Measurements from ENCODE around the gene PACRG.

GRCh38 chr6:163120223-163120622, 392.4 kb downstream of the PACRG start:
- TF ChIP-seq, protein P1, sequence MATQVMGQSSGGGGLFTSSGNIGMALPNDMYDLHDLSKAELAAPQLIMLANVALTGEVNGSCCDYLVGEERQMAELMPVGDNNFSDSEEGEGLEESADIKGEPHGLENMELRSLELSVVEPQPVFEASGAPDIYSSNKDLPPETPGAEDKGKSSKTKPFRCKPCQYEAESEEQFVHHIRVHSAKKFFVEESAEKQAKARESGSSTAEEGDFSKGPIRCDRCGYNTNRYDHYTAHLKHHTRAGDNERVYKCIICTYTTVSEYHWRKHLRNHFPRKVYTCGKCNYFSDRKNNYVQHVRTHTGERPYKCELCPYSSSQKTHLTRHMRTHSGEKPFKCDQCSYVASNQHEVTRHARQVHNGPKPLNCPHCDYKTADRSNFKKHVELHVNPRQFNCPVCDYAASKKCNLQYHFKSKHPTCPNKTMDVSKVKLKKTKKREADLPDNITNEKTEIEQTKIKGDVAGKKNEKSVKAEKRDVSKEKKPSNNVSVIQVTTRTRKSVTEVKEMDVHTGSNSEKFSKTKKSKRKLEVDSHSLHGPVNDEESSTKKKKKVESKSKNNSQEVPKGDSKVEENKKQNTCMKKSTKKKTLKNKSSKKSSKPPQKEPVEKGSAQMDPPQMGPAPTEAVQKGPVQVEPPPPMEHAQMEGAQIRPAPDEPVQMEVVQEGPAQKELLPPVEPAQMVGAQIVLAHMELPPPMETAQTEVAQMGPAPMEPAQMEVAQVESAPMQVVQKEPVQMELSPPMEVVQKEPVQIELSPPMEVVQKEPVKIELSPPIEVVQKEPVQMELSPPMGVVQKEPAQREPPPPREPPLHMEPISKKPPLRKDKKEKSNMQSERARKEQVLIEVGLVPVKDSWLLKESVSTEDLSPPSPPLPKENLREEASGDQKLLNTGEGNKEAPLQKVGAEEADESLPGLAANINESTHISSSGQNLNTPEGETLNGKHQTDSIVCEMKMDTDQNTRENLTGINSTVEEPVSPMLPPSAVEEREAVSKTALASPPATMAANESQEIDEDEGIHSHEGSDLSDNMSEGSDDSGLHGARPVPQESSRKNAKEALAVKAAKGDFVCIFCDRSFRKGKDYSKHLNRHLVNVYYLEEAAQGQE (IDR thresholded peaks at IDR 0.05; ENCODE audit: insufficient read depth in 1 of 2, low read depth in 2 of 2, low read length in 2 of 2), result no peak
- TF ChIP-seq TAF1 (IDR thresholded peaks at IDR 0.05; ENCODE audit: borderline replicate concordance, insufficient read depth, low read length) (no peak), SIN3A (IDR thresholded peaks at IDR 0.05; ENCODE audit: borderline replicate concordance, insufficient read depth, low read length) (no peak)
